Inflammatory macrophage treated with lipopolysaccharide for 1 hour (primary cell): ENCODE measurements around the gene ACKR3.

Source experiments
- DNase-seq, 2 donors: peaks; one replicate each; pipeline ENCODE4 v3.0.0-alpha.2; 2020 to 2022

Gene ACKR3

DNA sequence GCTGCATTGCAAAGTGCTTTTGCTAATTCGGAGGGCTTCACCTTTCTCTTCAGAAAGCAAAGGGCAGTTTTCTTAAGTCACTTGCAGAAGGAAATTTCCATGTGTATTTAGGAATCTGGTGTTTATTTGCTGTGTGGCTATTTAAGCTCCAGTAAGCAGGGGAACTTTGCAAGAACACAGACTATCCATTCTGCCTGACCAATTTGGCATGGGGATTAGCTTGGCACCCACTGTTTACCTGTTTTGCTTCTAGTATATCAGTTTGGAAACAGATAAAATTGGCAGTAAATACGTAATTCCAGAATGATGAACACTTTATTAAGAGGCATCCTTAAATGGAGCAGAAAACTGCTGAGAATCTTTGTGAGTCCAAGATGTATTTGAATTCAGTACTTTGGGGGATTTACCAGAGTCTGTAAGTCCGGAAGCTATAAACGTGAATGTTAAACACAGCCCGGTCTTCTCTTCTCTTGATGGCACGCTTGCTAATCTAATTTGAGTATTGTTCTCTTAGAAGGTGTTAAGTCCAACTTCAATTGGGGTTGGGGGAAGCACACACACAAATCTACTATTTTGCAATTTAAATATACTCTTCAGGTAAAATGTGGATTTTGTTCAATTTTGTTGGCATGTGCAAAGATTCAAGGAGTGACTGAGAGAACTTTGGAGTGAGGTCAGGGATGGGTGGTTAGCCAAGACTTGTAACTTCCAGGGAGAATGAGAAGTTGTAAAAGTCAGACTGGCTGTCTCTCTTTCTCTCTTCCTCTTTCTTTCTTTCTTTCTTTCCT is 650 bp downstream of the ACKR3 start:
- DNase-seq = no peak

- DNase-seq = no peak
Measured at GRCh38 chr2:236571145-236571544, 1.5 kb downstream of the ACKR3 start.

DNA sequence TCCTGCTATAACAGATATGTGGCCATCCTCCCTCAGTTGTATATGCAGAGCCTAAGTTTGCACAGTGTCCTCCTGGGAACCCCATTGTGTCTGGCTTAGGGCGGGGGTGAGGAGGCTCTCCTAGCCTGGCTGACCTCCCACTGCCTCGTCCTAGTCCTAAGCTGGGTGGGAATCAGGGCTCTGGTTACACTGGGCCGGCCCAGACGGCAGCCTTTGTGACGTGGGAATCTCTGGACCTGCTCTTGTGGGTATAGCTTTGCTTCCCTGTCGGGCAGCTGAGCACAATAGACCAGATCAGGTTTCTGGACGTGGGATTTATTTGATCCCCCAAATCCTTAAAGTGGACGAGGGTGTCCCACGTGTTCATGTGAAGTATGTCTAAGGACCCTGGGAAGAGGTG is 2.9 kb downstream of the ACKR3 start:
- no peak for DNase-seq

- no peak for DNase-seq
Measured at GRCh38 chr2:236573066-236573929, 3.7 kb downstream of the ACKR3 start.

- no peak for DNase-seq
Measured at GRCh38 chr2:236574000-236574399, 4.4 kb downstream of the ACKR3 start.

DNA sequence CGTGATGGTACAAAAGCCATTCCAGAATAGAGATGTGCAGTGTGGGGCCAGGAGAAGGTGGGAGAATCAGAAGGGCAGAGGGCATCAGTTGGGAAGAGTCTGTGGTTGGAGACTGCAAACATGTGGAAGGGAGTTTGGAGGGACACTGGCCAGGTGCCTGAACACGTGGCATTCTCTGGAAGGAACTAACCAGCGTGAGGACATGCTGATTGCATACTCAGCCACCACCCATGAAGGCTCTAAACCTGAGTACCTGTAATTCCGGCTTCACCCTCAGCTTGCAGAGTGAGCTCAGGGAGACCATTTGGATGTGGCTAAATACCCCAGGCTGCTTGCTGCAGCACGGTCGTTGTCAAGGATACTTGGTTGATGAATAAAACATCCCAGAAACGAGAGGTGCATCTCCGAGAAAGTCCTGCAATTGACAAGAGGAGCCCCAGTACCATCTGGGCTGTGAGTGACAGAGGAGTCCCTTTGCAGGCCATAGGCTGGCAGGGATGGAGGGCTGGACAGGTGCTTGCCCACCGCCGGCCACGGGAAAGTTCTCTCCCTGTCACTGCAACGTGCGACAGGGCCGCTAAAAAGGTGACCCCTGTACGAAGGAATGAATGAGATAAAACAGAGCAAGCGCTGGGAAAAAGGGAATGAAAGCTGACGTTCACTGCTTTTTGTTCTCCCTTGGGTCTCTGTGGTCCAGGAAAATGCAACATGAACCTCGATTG is 5.0 kb downstream of the ACKR3 start:
- no peak for DNase-seq

DNA sequence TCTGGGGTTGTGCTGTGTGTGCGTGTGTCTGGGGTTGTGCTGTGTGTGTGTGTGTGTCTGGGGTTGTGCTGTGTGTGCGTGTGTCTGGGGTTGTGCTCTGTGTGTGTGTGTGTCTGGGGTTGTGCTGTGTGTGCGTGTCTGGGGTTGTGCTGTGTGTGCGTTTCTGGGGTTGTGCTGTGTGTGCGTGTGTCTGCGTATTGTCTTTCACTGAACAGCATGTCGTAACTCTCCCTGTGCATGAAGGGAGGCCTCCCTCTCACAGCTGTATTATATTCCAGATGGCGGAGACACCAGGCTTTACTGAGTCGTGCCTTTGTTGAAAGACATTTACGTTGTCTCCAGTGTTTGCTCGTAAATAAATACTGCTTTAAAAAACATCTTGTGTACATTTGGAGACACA is 5.9 kb downstream of the ACKR3 start:
- DNase-seq = no peak

DNA sequence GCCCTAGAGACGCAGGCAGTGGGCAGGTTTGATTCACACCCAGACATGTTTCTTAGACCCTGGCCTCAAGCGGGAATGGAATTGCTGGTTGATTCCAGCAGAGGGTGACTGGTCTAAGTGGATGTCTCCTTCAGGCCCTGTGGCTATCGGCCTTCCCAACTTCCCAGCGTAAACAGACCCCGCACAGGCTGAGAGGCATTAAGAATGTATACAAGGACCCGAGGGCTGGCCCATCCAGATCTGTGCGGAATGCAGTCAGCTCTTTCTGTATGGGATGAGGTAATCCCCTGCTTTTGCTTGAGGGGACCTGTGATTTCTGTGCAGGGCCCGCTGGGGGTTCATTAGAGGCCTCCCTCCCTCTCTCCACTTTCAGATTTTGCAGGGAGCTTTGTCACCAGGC is 6.5 kb downstream of the ACKR3 start:
- DNase-seq = no peak

DNA sequence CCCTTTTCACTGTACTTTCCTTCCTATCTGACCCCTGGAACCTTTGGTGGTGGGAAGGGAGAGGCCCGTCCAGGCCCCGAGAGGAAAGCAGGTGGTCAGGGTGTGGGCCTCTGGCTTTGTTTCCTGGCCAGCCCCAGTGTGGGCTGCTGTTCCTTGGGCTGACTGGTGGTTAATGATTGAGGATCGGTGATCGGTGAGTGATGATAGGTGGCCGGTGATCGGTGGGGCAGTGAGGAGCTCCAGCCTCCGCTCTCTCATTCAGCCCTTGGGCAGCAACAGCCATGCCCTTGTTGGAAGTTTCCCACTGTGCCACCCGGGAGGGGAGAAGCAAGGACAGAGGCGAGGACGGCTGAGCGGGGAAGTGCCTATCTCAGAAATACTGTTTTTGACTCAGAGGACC is 7.3 kb downstream of the ACKR3 start:
- no peak for DNase-seq

DNA sequence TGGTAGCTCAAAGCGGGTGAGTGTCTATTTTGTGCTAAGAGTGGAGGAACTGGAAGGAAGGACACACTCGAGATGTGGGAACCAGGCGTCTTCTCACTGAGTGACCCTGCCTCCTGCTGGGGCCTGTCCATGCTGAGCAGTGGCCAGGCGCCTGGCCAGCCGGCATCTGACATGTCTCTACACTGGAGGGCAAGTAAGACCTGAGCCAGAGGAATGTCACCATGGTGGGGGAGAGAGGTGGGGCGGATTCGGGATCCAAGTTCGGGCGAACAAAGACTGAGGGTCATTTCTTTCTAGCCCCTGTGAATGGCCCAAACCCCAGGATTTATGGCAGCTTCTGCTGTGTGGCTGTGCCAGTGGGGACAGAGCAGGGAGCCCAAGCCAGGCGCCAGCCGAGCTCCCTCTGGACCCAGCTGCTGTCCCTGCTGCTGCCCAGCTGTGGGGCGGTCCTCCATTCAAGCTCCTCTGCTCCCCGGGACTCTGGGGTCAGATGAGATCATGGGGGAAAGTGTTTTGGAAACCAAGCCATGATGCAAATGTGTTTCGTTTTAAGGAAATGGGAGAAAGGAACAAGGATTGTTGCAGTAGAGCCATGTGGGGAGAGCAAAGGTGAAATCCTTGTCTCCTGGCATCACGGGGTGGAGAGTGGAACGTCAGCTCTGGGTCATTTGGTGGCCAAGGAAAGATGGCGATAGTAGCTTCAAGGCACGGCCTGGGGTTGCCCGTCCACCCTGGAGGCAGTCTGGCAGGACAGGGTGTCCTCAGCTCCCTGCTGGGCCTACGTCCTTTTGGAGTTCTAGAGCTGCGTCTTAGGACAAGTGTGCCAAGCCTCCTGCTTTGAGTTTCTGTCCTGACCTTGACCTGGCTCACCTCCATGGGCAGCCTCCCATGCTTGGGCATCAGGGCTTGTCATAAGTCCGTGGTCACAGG is 8.1 kb downstream of the ACKR3 start:
- no peak for DNase-seq

DNA sequence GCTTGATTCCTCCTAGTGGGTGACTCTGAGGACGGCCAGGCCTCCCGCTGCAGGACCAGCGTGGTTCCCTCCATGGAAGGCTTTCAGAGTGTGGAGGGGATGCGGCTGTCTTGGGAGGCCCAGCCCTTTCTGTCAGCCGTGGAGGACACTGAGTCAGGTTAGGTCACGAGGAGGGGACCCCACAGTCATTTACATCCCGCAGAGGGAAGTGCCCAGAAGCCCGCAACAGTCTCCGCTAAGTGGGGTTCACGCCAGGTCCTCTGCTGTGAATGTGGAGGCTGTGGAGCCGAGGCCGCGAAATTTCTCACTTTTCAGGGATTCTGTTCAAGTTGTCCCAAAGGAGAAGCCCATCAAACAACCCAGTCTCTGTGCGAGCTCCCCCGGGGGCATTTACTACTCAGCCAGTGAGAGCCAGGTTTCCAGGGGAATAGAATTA is 8.8 kb downstream of the ACKR3 start:
- DNase-seq = no peak

DNA sequence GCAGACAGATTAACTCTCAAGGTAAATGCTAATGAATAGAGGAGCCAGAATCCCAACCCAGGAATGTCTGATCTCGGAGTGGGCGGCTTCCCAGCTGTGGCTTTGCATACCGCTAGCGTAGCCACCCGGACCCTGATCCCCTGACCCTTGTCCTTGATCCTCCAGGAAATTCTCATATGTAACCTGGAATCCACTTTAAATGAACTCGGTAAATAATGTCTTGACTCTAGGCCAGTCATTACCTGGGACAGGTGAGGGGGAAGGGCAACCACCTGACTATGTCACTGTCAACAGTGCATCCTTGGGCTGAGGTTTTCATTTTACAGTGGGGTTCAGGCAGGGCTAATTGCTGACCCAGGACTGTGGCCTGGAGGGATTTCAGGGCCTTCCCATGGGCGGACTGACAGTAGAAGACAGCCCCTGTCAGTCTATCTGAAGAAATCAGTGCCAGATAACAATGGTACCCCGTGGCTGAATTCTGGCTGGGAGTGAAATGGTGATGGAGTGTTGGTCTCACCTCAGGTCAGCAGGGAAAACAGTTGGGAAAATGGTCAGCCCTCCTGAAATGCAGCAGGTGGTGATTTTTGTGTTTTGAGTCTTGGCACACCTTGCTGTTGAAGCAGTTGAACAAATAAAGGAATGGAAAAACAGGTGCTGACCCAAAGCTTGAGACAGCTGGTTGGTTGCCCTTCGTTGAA is 9.6 kb downstream of the ACKR3 start:
- no peak for DNase-seq

DNA sequence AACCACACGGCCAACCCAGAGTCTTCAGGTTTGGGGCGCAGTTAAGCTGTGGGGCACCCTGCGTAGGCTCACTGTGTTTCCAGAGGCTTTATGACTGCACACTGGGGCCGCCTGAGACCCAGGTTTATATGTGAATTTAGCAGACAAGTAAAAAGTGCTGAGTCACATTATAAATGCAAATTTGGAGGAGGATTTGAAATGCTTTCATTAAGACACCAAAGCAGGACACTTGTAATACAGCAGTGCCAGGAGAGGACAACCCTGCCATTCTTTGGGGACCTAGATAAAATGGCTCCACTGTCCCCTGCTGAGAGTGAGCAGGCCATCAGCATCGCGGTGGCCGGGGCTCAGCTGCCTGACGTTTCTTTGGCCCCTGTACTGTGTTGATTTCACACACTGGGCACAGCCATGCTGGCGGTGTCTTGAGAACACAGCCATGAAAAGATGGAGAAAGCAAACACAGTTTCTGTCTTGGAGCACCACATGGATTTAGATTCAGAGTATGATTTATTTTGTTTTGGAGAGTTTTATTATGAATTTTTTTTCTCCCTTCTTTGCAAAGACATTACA is 10.2 kb downstream of the ACKR3 start:
- DNase-seq = no peak

GRCh38 chr2:236580746-236581355 is 11.2 kb downstream of the ACKR3 start:
- no peak for DNase-seq

- no peak for DNase-seq
Measured at GRCh38 chr2:236581546-236581945, 11.9 kb downstream of the ACKR3 start.

DNA sequence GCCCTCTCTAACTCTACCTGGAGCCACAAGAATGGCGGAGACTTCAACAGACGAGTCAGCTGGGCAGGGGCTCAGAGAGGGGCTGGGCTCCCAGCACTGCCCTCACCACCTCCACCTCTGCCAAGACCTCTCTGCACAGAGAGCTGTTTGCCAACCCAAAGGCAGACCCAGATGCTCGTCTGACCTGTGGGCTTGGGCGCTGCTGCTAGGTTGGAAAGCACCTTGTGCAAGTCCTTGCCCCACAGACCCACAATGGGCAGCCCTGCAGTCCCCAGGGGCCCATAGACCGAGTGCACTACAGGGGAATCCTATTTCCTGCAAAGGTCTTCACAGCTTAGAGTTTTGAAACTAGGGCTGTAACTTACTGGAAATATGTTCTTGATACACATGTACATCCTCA is 13.3 kb downstream of the ACKR3 start:
- no peak for DNase-seq

DNA sequence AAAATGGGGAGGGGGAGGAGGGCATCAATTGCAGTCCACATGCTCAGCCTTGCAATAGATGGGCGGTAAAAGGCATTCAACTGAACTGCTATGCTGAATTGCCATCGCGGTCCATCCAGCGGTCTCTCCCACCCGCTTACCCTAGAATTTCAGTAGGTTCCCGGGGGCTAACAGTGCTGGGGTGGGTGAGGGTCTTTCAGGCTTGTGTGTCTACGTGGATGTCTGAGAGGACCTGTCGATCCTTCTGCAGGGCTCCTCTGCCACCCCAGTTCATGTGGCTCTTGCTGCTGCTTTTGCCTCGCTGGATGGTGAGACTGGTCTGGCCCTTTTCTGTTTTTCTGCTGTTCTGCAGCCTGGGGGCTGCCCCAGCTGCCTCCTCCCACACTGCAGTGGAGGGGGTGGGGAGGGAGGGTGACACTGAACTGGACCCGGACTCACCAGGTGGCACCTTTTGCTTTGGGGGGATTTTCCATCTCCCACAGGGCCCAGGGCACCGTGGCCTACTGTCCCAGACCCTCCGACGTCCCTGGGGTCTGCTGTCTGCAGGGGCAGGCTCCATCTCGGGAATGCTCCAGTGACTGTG is 14.1 kb downstream of the ACKR3 start:
- DNase-seq = no peak

DNA sequence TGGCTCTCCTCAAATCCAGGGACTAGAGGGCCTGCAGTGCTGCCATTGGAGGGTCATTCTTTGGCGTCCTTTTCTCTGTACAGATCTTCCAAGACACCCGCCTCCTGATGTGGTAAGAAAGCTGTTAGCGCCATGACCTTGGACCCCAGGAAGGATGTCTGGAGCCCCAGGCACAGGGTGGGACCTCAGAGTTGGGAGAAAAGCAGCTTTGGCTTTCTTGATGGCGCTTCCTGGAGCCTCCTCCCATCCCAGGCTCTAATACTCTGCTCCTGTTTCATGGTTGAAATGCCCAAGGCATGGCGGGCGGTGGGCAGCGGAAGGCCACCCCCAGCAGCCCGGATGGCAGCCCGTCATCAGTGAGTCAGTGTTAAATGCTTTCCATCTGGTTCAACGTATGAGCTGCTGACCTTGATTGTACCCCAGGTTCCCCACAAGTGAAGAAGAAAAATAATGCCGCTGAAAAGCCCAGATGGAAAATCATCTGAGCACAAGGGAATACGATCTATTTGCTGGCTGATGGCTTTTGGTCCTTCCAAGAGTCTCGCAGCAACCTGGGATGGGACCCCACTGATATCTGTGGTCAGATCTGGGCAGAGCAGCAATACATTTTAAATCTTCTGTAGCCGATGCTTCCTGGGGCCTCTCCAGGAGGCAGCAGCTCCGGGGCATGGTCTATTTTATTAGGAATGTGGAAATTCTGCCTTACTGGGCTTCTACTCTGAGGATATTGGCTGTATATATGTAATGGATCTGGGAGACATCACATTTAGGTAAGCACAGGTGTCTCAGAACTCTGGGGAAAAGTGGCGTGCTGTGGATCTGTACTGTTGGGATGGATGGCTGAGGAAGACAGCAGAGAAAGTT is 15.1 kb downstream of the ACKR3 start:
- no peak for DNase-seq

- no peak for DNase-seq
Measured at GRCh38 chr2:236585966-236586365, 16.3 kb downstream of the ACKR3 start.
